B cell (primary cell): Measurements from ENCODE around the gene CUBN. TPM values are rescaled to one million over a fixed set of nuclear protein-coding genes. Genes with fewer than 3 reads are reported as not detected.

Source experiments
- ATAC-seq: fragments of 200-7000 bp; cut with Tn5 transposase; one replicate; pipeline ENCODE4 v1.10.0; 2021; ENCODE audit warnings: low read depth, mild to moderate bottlenecking, moderate number of reproducible peaks, moderate library complexity
- CTCF ChIA-PET: fragments of 350-600 bp; sonication (Branson Sonifier 250); formaldehyde crosslinking; loops from one replicate; lab custom pipeline; 2021; ENCODE audit warnings: antibody characterized with exemption, inconsistent platforms; lab: Charles Lee
- POLR2A ChIA-PET: fragments of 350-600 bp; sonication (Branson Sonifier 250); formaldehyde crosslinking; loops from one replicate; lab custom pipeline; 2021; ENCODE audit warnings: antibody characterized with exemption; lab: Charles Lee
- DNase-seq: peaks from one replicate; pipeline ENCODE4 v3.0.0; 2013
- H2AFZ ChIP-seq: 2 replicates; pipeline ENCODE4 v1.6.1; 2012; ENCODE audit warnings: mild to moderate bottlenecking, low read depth, low read length; ENCODE audit not compliant: insufficient read depth, poor library complexity, severe bottlenecking
- H3K27ac ChIP-seq, 2 donors: 1 replicate in 1 of 2; 2 replicates in 1 of 2; pipeline ENCODE4 v1.5.1; 2012 to 2013; ENCODE audit warnings: low read length in 2 of 2, mild to moderate bottlenecking in 2 of 2, moderate library complexity in 1 of 2
- H3K27me3 ChIP-seq, 4 experiments: fragments of 200-600 bp in 1 of 4; sonication (generic) in 1 of 4; replicated peaks in 1 of 4; 1 replicate in 2 of 4; 2 replicates in 2 of 4; pipeline versions ENCODE4 v1.6.1 to v1.7.0; 2013 to 2016; ENCODE audit warnings: low read length in 3 of 4, mild to moderate bottlenecking in 2 of 4, mixed read lengths in 1 of 4, moderate library complexity in 1 of 4; ENCODE audit not compliant: insufficient read depth in 4 of 4, control insufficient read depth in 3 of 4; ENCODE audit errors: control extremely low read depth in 1 of 4
- H3K36me3 ChIP-seq, 2 experiments: replicated peaks in 1 of 2; 1 replicate in 1 of 2; 2 replicates in 1 of 2; pipeline versions ENCODE4 v1.6.1 to v1.7.1; 2013; ENCODE audit warnings: low read length in 1 of 2; ENCODE audit not compliant: insufficient read depth in 2 of 2, control insufficient read depth in 1 of 2; ENCODE audit errors: control extremely low read depth in 1 of 2, extremely low read depth in 1 of 2
- H3K4me1 ChIP-seq, 2 donors: fragments of 200-600 bp in 1 of 2; sonication (generic) in 1 of 2; 1 replicate in 1 of 2; 2 replicates in 1 of 2; pipeline versions ENCODE4 v1.5.1 to v1.6.1; 2013 to 2017; ENCODE audit warnings: low read length in 2 of 2; ENCODE audit not compliant: control insufficient read depth in 2 of 2, insufficient read depth in 2 of 2
- H3K4me2 ChIP-seq: replicated peaks from 2 replicates; pipeline ENCODE3; 2012; ENCODE audit warnings: mild to moderate bottlenecking, low read depth, low read length; ENCODE audit not compliant: poor library complexity, severe bottlenecking
- H3K4me3 ChIP-seq, 5 experiments: fragments of 200-600 bp in 1 of 5; sonication (generic) in 1 of 5; 1 replicate in 3 of 5; 2 replicates in 2 of 5; pipeline versions ENCODE4 v1.5.1 to v1.7.0; 2011 to 2016; ENCODE audit warnings: low read length in 4 of 5, mild to moderate bottlenecking in 4 of 5, low read depth in 2 of 5, control low read depth in 1 of 5, moderate library complexity in 1 of 5; ENCODE audit not compliant: insufficient read depth in 1 of 5; ENCODE audit errors: control extremely low read depth in 1 of 5, extremely low read depth in 1 of 5
- H3K79me2 ChIP-seq: fragments of 200-600 bp; sonication (generic); one replicate; pipeline ENCODE4 v1.6.0; 2016; ENCODE audit warnings: low read length; ENCODE audit not compliant: control insufficient read depth, insufficient read depth
- H3K9ac ChIP-seq: fragments of 200-600 bp; sonication (generic); 2 replicates; pipeline ENCODE4 v1.6.1; 2017; ENCODE audit warnings: mild to moderate bottlenecking, low read length, moderate library complexity
- H3K9me3 ChIP-seq, 3 donors: one replicate each; pipeline versions ENCODE4 v1.6.1 to v1.7.1; 2013; ENCODE audit warnings: low read length in 2 of 3; ENCODE audit not compliant: control insufficient read depth in 2 of 3, insufficient read depth in 1 of 3; ENCODE audit errors: control extremely low read depth in 1 of 3
- H4K20me1 ChIP-seq: 2 replicates; pipeline ENCODE4 v1.6.0; 2012; ENCODE audit warnings: mild to moderate bottlenecking, low read length; ENCODE audit not compliant: insufficient read depth, control insufficient read depth, poor library complexity, severe bottlenecking
- H3K27ac Mint-ChIP-seq: one replicate; pipeline ENCODE4 v1.8.0; 2021; ENCODE audit warnings: mixed read lengths
- H3K27me3 Mint-ChIP-seq: one replicate; pipeline ENCODE4 v1.8.0; 2021; ENCODE audit warnings: mixed read lengths
- H3K4me1 Mint-ChIP-seq: one replicate; pipeline ENCODE4 v1.8.0; 2021; ENCODE audit warnings: mixed read lengths
- H3K4me3 Mint-ChIP-seq: one replicate; pipeline ENCODE4 v1.8.0; 2021; ENCODE audit warnings: mixed read lengths
- H3K9me3 Mint-ChIP-seq: one replicate; pipeline ENCODE4 v1.8.0; 2022; ENCODE audit warnings: mixed read lengths; ENCODE audit not compliant: insufficient read depth
- CTCF ChIP-seq: fragments of 200-600 bp; IDR thresholded peaks from one replicate; pipeline ENCODE4 v1.8.0; 2022; ENCODE audit warnings: antibody characterized with exemption, mild to moderate bottlenecking
- EZH2 ChIP-seq: IDR thresholded peaks from 2 replicates; pipeline ENCODE4 v1.6.1; 2012; ENCODE audit warnings: borderline replicate concordance, low read depth, mild to moderate bottlenecking, moderate library complexity, low read length; ENCODE audit not compliant: insufficient read depth, poor library complexity, severe bottlenecking
- WGBS: methylation state at CpG from one replicate; pipeline ENCODE4 v1.1.5; 2013; ENCODE audit warnings: missing lambda C conversion rate; ENCODE audit not compliant: insufficient coverage; 5-methylcytosine and 5-hydroxymethylcytosine counted together
- intact Hi-C: fragments of 100-400 bp; cut with micrococcal nuclease; formaldehyde crosslinking; loops from one replicate; pipeline ENCODE4 v1.10.0; 2022
- polyA plus RNA-seq: library from polyadenylated mRNA; depleted of rRNA; stranded (reverse); fragments of >200 nt; gene quantifications from 2 replicates; pipeline ENCODE4 v1.2.3, GENCODE V29; 2012
- total RNA-seq, 2 donors: library from RNA; stranded (reverse); fragments of 120-200 nt in 1 of 2; gene quantifications; 1 replicate in 1 of 2; 2 replicates in 1 of 2; pipeline versions ENCODE4 v1.2.3 to v1.2.4, GENCODE V29; 2013 to 2022

The CUBN gene
- total and polyA plus RNA-seq, 2 donors (not counting 1 experiment from before 2014, with no cell fraction given): 4.2 to 5.7 TPM

- no peak overlapping the region for H3K27ac Mint-ChIP-seq
Measured at GRCh38 chr10:17174626-17175025, 45.0 kb upstream of the CUBN start.

DNA sequence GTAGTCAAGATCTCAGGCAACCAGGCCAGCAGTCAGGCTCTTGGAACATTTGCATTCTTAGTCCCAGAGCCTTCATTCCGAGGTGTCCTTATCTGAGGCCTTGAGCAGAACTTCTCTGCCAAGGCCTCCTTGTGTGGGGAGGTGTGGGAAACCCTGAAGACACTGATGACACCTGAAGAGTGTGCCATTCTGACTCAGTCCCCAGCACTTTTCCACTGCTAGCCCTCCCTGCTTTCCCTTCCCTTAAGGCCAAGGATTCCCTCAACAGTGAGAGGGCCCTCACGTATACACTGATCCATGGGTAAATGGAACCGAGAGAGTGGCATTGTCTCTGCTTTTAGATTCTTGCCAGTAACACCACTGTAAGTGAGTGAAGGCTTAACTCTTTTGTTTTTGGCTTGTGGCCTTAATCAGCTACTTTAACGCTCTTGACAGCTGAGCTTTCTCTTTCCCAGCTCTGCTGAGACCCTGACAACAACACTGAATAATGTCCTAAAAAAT is 41.6 kb upstream of the CUBN start:
- no peaks in the 10 kb centered on the region for H3K27me3 Mint-ChIP-seq
- Histone ChIP-seq H3K27ac (no peak overlapping the region), H3K27me3 (no peaks in the 10 kb centered on the region), H4K20me1 (no peaks in the 10 kb centered on the region), H3K4me2 (no peak overlapping the region), H3K9me3 (no peaks in the 10 kb centered on the region), H3K79me2 (no peaks in the 10 kb centered on the region), H3K4me1 (peaks cover 3 to 5% of the 10 kb centered on the region in 2 donors), H3K4me3 (no peak overlapping the region), H3K9ac (no peak overlapping the region), H2AFZ (no peak overlapping the region), H3K36me3 (peaks cover 1 to 9% of the 10 kb centered on the region in 2 experiments)
- 100% methylated on average over 4 of the region's 4 CpGs for WGBS
- no peak overlapping the region for H3K27ac Mint-ChIP-seq
- TF ChIP-seq CTCF (no peak), EZH2 (no peak)
- intact Hi-C loops: no loop called here
- H3K4me1 Mint-ChIP-seq: peaks cover 6% of the 10 kb centered on the region
- CTCF ChIA-PET: no interaction called here
- H3K9me3 Mint-ChIP-seq: no peaks in the 10 kb centered on the region
- ATAC-seq (no peak), DNase-seq (no peak)
- POLR2A ChIA-PET: no interaction called here
- no peak overlapping the region for H3K4me3 Mint-ChIP-seq

More at GRCh38 chr10:17174626-17175025, 45.0 kb upstream of the CUBN start:
- H3K4me1 ChIP-seq: peaks cover 3 to 5% of the 10 kb centered on the region in 2 donors
- no peak overlapping the region for H2AFZ ChIP-seq
- no peaks in the 10 kb centered on the region for H3K9me3 Mint-ChIP-seq
- no peak overlapping the region for H3K4me2 ChIP-seq
- ATAC-seq (no peak), DNase-seq (no peak)
- POLR2A ChIA-PET: no interaction called here
- H3K4me1 Mint-ChIP-seq: peaks cover 6% of the 10 kb centered on the region
- CTCF ChIA-PET: interaction anchor here (1.7 kb wide), 1 partner anchor 331 kb away, joined by 3 read pairs; no protein-coding TSS in a partner anchor
- no peaks in the 10 kb centered on the region for H3K79me2 ChIP-seq
- H3K27me3 ChIP-seq: no peaks in the 10 kb centered on the region
- no peak overlapping the region for H3K4me3 ChIP-seq
- H3K9me3 ChIP-seq: no peaks in the 10 kb centered on the region
- H3K4me3 Mint-ChIP-seq: no peak overlapping the region
- no peak overlapping the region for H3K27ac ChIP-seq
- no peak overlapping the region for H3K9ac ChIP-seq
- no peaks in the 10 kb centered on the region for H4K20me1 ChIP-seq
- peaks cover 1 to 9% of the 10 kb centered on the region in 2 experiments for H3K36me3 ChIP-seq
- intact Hi-C loops: no loop called here
- TF ChIP-seq CTCF (no peak), EZH2 (no peak)
- no peaks in the 10 kb centered on the region for H3K27me3 Mint-ChIP-seq
